ENCODE results near the gene TMX3. TPM values are rescaled to one million over a fixed set of nuclear protein-coding genes. Genes with fewer than 3 reads are reported as not detected.
A peak's percentile ranks its signal among the peaks of the same experiment; 100 is the strongest.

Gene TMX3
- total and polyA plus RNA-seq, 2 experiments from 2014 or later, result 26.1 to 36.2 TPM

- Histone ChIP-seq H3K4me1 (ENCODE audit: low read depth) (no peaks in the 10 kb centered on the region), H3K4me3 (no peak overlapping the region), H3K27ac (no peak overlapping the region), H3K9me3 (ENCODE audit: low read depth) (no peaks in the 10 kb centered on the region), H3K36me3 (no peaks in the 10 kb centered on the region), H3K27me3 (no peaks in the 10 kb centered on the region)
- DNase-seq (ENCODE audit: low read depth in 1 of 2, low spot score in 1 of 2), result no peak
- TF ChIP-seq, protein P1, sequence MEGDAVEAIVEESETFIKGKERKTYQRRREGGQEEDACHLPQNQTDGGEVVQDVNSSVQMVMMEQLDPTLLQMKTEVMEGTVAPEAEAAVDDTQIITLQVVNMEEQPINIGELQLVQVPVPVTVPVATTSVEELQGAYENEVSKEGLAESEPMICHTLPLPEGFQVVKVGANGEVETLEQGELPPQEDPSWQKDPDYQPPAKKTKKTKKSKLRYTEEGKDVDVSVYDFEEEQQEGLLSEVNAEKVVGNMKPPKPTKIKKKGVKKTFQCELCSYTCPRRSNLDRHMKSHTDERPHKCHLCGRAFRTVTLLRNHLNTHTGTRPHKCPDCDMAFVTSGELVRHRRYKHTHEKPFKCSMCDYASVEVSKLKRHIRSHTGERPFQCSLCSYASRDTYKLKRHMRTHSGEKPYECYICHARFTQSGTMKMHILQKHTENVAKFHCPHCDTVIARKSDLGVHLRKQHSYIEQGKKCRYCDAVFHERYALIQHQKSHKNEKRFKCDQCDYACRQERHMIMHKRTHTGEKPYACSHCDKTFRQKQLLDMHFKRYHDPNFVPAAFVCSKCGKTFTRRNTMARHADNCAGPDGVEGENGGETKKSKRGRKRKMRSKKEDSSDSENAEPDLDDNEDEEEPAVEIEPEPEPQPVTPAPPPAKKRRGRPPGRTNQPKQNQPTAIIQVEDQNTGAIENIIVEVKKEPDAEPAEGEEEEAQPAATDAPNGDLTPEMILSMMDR (IDR thresholded peaks at IDR 0.05; ENCODE audit: low read depth, low read length), result no peak
Measured at GRCh38 chr18:68724021-68724420, 9.1 kb upstream of the TMX3 start.

GRCh38 chr18:68723539-68723938, 8.6 kb upstream of the TMX3 start:
- Histone ChIP-seq H3K27ac (no peak overlapping the region), H3K36me3 (no peaks in the 10 kb centered on the region), H3K4me1 (ENCODE audit: low read depth) (no peaks in the 10 kb centered on the region), H3K27me3 (no peaks in the 10 kb centered on the region), H3K9me3 (ENCODE audit: low read depth) (no peaks in the 10 kb centered on the region), H3K4me3 (no peak overlapping the region)
- TF ChIP-seq, protein P1 (IDR thresholded peaks at IDR 0.05; ENCODE audit: low read depth, low read length), result no peak
- peak in 1 of 2 donors; percentile 31 for DNase-seq (ENCODE audit: low read depth in 1 of 2, low spot score in 1 of 2)

DNA sequence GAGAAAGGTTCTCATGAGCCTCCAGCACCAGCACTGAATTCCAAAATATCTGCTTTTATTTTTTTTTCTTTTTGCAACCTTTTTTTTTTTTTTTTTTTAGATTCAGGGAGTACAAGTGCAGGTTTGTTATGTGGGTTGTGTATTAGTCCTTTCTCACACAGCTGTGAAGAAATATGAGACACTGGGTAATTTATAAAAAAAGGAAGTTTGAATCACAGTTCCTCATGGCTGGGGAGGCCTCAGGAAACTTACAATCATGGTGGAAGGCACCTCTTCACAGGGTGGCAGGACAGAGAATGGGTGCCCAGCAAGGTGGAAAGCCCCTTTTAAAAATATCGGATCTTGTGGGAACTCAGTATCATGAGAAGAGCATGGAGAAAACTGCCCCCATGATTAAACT, 7.9 kb upstream of the TMX3 start:
- Histone ChIP-seq H3K9me3 (ENCODE audit: low read depth) (no peaks in the 10 kb centered on the region), H3K4me3 (no peak overlapping the region), H3K27ac (no peak overlapping the region), H3K27me3 (no peaks in the 10 kb centered on the region), H3K4me1 (ENCODE audit: low read depth) (no peaks in the 10 kb centered on the region), H3K36me3 (no peaks in the 10 kb centered on the region)
- DNase-seq (ENCODE audit: low read depth in 1 of 2, low spot score in 1 of 2), result no peak
- TF ChIP-seq, protein P1 (IDR thresholded peaks at IDR 0.05; ENCODE audit: low read depth, low read length), result no peak

GRCh38 chr18:68721681-68722583, 7.0 kb upstream of the TMX3 start:
- Histone ChIP-seq H3K27ac (no peak overlapping the region), H3K27me3 (no peaks in the 10 kb centered on the region), H3K36me3 (no peaks in the 10 kb centered on the region), H3K9me3 (ENCODE audit: low read depth) (no peaks in the 10 kb centered on the region), H3K4me1 (ENCODE audit: low read depth) (no peaks in the 10 kb centered on the region), H3K4me3 (no peak overlapping the region)
- TF ChIP-seq, protein P1 (IDR thresholded peaks at IDR 0.05; ENCODE audit: low read depth, low read length), result no peak
- DNase-seq (ENCODE audit: low read depth in 1 of 2, low spot score in 1 of 2), result peak in 1 of 2 donors; percentile 45

- H3K27me3 ChIP-seq, result no peaks in the 10 kb centered on the region
- peaks cover 3% of the 10 kb centered on the region for H3K4me1 ChIP-seq (ENCODE audit: low read depth)
- H3K27ac ChIP-seq, result peak overlapping the region; percentile 78
- H3K36me3 ChIP-seq, result peaks cover 24% of the 10 kb centered on the region
- no peaks in the 10 kb centered on the region for H3K9me3 ChIP-seq (ENCODE audit: low read depth)
- TF ChIP-seq, protein P1 (IDR thresholded peaks at IDR 0.05; ENCODE audit: low read depth, low read length), result no peak
- DNase-seq (ENCODE audit: low read depth in 1 of 2, low spot score in 1 of 2), result peak in 1 of 2 donors; percentile 46
- H3K4me3 ChIP-seq, result peak overlapping the region; percentile 77
Measured at GRCh38 chr18:68714366-68714711, 569 bp downstream of the TMX3 start.
